ENCODE measurements around the gene CYP39A1.

The CYP39A1 gene

DNA sequence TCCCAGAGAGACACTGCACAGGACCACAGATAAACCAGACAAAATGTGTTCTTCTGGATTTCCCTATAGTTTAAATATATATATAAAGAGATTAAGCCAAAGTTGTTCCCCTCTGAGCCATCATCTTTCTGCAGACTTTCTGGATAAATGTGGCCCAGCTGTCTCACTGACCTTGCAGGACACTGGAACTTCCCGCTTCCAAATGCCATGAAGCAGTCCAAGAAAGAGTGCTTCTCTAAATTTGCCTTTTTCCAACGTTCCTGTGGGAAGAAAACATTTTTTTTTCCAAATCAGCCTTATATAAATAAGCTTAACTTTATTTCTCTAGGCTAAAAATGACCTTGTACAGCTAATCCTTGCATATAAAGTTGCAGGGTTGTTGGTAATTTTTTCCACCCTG, 65.7 kb downstream of the CYP39A1 start:
- Histone ChIP-seq H3K4me1 (ENCODE audit: control insufficient read depth, insufficient read depth, low read length) (no peaks in the 10 kb centered on the region), H3K4me3 (ENCODE audit: low read depth, low read length) (no peak overlapping the region), H3K9ac (ENCODE audit: low read length) (no peak overlapping the region), H3K27ac (ENCODE audit: low read depth, low read length) (no peak overlapping the region), H3K36me3 (ENCODE audit: control insufficient read depth, insufficient read depth, low read length) (no peaks in the 10 kb centered on the region), H3K9me3 (ENCODE audit: control insufficient read depth, insufficient read depth, low read depth, low read length) (no peaks in the 10 kb centered on the region), H3K27me3 (ENCODE audit: control insufficient read depth, insufficient read depth, low read length) (no peaks in the 10 kb centered on the region)

DNA sequence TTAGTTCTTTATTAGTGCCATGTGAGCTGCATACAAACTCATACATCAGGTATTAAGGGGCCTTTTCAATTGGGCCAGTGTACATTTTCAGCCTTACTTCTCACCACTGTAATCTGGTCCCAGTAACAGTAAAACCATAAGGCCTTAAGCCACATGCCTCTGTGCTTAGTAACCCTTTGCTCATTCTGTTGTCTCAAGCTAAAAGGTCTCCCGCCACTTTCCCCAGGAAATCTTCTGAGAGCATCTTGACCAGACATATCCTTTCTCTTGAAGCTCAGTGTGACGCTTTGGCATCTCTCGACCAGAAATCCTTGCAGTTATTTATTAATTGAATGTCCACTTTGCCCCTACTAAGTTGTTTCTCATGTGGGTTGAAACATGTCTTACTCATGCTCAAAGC, 68.0 kb downstream of the CYP39A1 start:
- H3K36me3 ChIP-seq (ENCODE audit: control insufficient read depth, insufficient read depth, low read length), result no peaks in the 10 kb centered on the region
- no peaks in the 10 kb centered on the region for H3K9me3 ChIP-seq (ENCODE audit: control insufficient read depth, insufficient read depth, low read depth, low read length)
- no peak overlapping the region for H3K9ac ChIP-seq (ENCODE audit: low read length)
- no peaks in the 10 kb centered on the region for H3K4me1 ChIP-seq (ENCODE audit: control insufficient read depth, insufficient read depth, low read length)
- no peaks in the 10 kb centered on the region for H3K27me3 ChIP-seq (ENCODE audit: control insufficient read depth, insufficient read depth, low read length)
- H3K4me3 ChIP-seq (ENCODE audit: low read depth, low read length), result no peak overlapping the region
- no peak overlapping the region for H3K27ac ChIP-seq (ENCODE audit: low read depth, low read length)

DNA sequence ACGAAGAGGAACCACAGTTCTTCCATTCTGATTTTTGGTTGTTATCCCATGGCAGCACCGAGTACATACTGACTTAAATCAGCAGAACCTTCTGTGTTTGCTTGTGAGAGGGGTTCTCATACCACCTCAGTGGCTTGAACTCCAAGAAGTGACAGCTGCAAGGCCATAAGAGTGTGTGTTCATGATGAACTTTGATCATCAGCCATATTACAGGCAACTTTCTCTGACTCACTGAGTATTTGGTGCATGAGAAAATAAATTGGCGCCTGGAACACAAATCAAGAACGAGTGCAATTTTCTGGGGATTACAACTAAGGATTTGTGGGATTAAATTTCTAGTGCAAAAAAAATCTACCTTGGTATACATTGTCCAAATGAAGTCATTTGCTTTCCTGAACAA, 68.9 kb downstream of the CYP39A1 start:
- Histone ChIP-seq H3K9ac (ENCODE audit: low read length) (no peak overlapping the region), H3K4me1 (ENCODE audit: control insufficient read depth, insufficient read depth, low read length) (no peaks in the 10 kb centered on the region), H3K27ac (ENCODE audit: low read depth, low read length) (no peak overlapping the region), H3K27me3 (ENCODE audit: control insufficient read depth, insufficient read depth, low read length) (no peaks in the 10 kb centered on the region), H3K9me3 (ENCODE audit: control insufficient read depth, insufficient read depth, low read depth, low read length) (no peaks in the 10 kb centered on the region), H3K36me3 (ENCODE audit: control insufficient read depth, insufficient read depth, low read length) (no peaks in the 10 kb centered on the region), H3K4me3 (ENCODE audit: low read depth, low read length) (no peak overlapping the region)

DNA sequence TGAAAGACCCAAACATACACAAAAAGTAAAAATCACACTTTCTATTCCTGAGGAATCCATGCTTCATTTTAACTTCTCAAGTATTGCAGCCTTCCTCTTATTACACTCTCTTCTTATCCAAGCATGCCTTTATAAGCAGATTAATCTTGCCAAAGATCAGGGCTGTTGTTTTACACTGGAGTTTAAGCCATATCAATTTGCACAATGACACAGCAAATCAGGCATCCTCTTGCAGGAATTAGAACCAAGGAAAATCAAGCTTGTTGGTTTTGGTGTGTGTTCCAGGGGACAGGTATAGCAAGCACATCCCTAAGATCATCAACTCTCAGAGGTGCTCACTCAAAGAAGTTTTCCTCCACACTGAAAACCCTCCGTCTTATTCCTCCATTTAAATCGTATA, 69.5 kb downstream of the CYP39A1 start:
- no peaks in the 10 kb centered on the region for H3K27me3 ChIP-seq (ENCODE audit: control insufficient read depth, insufficient read depth, low read length)
- H3K9ac ChIP-seq (ENCODE audit: low read length), result no peak overlapping the region
- H3K9me3 ChIP-seq (ENCODE audit: control insufficient read depth, insufficient read depth, low read depth, low read length), result no peaks in the 10 kb centered on the region
- no peaks in the 10 kb centered on the region for H3K36me3 ChIP-seq (ENCODE audit: control insufficient read depth, insufficient read depth, low read length)
- H3K4me1 ChIP-seq (ENCODE audit: control insufficient read depth, insufficient read depth, low read length), result no peaks in the 10 kb centered on the region
- no peak overlapping the region for H3K27ac ChIP-seq (ENCODE audit: low read depth, low read length)
- no peak overlapping the region for H3K4me3 ChIP-seq (ENCODE audit: low read depth, low read length)

DNA sequence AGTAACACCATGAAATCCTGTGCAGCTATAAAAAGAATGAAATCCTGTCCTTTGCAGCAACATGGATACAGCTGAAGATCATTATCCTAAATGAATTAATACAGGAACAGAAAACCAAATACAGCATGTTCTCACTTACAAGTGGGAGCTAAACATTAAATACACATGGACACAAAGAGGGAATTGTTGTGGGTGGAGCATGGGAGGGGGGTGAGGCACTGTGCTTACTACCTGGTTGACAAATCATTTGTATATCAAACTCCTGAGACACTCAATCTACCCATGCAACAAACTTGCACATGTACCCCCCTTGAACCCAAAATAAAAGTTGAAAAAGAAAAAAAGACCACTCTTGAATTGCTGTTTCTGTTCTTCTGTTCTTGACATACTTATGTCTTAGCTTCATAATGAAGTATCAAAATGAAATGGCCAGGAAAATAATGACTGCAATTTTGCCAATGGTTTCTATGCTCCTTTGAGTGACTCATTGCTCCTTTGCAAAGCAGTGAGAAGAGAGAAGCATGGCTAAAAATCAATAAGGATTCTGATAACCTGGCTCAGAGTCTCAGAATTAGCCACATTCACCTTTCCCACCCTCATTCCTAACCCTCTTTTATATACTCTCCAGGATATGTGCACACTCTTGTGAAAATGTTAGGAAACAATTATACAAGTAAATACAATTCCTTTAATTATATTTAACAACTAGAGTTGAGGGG, 71.0 kb downstream of the CYP39A1 start:
- H3K36me3 ChIP-seq (ENCODE audit: control insufficient read depth, insufficient read depth, low read length), result no peaks in the 10 kb centered on the region
- H3K9me3 ChIP-seq (ENCODE audit: control insufficient read depth, insufficient read depth, low read depth, low read length), result no peaks in the 10 kb centered on the region
- H3K27me3 ChIP-seq (ENCODE audit: control insufficient read depth, insufficient read depth, low read length), result no peaks in the 10 kb centered on the region
- no peak overlapping the region for H3K27ac ChIP-seq (ENCODE audit: low read depth, low read length)
- no peak overlapping the region for H3K9ac ChIP-seq (ENCODE audit: low read length)
- no peaks in the 10 kb centered on the region for H3K4me1 ChIP-seq (ENCODE audit: control insufficient read depth, insufficient read depth, low read length)
- no peak overlapping the region for H3K4me3 ChIP-seq (ENCODE audit: low read depth, low read length)

DNA sequence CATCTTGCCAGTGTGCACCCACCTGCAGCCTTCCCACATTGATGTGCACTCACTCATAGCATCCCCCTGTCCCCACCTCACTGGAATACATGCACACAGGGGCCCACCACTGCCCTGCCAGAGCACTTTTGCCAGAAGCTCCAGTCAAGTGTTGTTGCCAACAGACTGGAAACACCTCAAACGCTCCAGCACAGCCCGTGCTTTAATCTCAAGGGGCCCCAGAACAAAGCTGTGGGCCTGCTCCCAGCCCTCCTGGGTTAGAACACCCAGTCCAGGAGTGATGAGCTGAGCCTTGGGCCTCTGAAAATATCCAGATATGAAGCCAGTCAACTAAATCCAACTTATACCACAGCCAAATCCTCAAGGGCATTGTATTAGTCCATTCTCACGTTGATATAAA, 77.1 kb downstream of the CYP39A1 start:
- no peak overlapping the region for H3K9ac ChIP-seq (ENCODE audit: low read length)
- no peak overlapping the region for H3K27ac ChIP-seq (ENCODE audit: low read depth, low read length)
- no peaks in the 10 kb centered on the region for H3K9me3 ChIP-seq (ENCODE audit: control insufficient read depth, insufficient read depth, low read depth, low read length)
- H3K27me3 ChIP-seq (ENCODE audit: control insufficient read depth, insufficient read depth, low read length), result no peaks in the 10 kb centered on the region
- H3K4me3 ChIP-seq (ENCODE audit: low read depth, low read length), result no peak overlapping the region
- no peaks in the 10 kb centered on the region for H3K36me3 ChIP-seq (ENCODE audit: control insufficient read depth, insufficient read depth, low read length)
- no peaks in the 10 kb centered on the region for H3K4me1 ChIP-seq (ENCODE audit: control insufficient read depth, insufficient read depth, low read length)

DNA sequence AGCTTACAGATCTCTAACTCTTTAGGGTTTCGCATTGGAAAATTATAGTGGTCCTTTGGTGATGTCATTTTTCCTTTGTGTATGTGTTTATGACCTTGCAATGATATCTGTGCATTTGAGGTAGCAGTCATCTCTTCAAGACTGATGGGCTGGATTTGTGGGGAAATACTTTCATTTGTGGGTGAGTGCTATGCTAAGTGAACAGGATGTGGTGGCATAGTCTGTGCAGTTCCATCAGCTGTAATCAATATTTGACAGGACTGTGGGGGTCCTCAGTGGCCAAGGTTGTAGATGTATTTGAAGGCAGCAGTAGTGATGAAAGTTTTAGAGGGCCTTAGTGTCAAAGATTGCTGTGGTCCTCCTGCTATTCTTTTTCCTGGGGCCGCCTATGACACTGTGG, 79.5 kb downstream of the CYP39A1 start:
- no peaks in the 10 kb centered on the region for H3K4me1 ChIP-seq (ENCODE audit: control insufficient read depth, insufficient read depth, low read length)
- H3K9ac ChIP-seq (ENCODE audit: low read length), result no peak overlapping the region
- no peak overlapping the region for H3K27ac ChIP-seq (ENCODE audit: low read depth, low read length)
- H3K36me3 ChIP-seq (ENCODE audit: control insufficient read depth, insufficient read depth, low read length), result no peaks in the 10 kb centered on the region
- H3K9me3 ChIP-seq (ENCODE audit: control insufficient read depth, insufficient read depth, low read depth, low read length), result no peaks in the 10 kb centered on the region
- H3K4me3 ChIP-seq (ENCODE audit: low read depth, low read length), result no peak overlapping the region
- no peaks in the 10 kb centered on the region for H3K27me3 ChIP-seq (ENCODE audit: control insufficient read depth, insufficient read depth, low read length)

DNA sequence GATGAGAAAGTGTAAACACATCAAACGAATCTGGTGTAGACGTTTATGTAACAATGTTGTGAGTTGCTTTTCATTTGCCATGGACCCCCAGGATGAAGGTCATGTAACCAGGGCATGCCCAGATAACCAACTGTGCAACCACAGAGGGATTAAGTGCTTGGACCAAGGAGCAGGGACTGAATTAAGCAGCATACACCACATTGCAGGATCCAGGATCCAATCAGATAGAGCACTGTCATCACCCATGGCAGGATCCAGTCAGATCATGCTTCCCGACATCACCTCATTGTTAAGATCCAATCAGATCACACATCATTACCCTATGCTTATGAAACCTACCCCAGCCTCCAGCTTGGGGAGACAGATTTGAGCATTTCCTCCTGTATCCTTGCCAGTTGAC, 87.1 kb downstream of the CYP39A1 start:
- H3K27ac ChIP-seq (ENCODE audit: low read depth, low read length), result no peak overlapping the region
- no peaks in the 10 kb centered on the region for H3K9me3 ChIP-seq (ENCODE audit: control insufficient read depth, insufficient read depth, low read depth, low read length)
- no peak overlapping the region for H3K9ac ChIP-seq (ENCODE audit: low read length)
- no peaks in the 10 kb centered on the region for H3K4me1 ChIP-seq (ENCODE audit: control insufficient read depth, insufficient read depth, low read length)
- H3K36me3 ChIP-seq (ENCODE audit: control insufficient read depth, insufficient read depth, low read length), result no peaks in the 10 kb centered on the region
- no peaks in the 10 kb centered on the region for H3K27me3 ChIP-seq (ENCODE audit: control insufficient read depth, insufficient read depth, low read length)
- no peak overlapping the region for H3K4me3 ChIP-seq (ENCODE audit: low read depth, low read length)

DNA sequence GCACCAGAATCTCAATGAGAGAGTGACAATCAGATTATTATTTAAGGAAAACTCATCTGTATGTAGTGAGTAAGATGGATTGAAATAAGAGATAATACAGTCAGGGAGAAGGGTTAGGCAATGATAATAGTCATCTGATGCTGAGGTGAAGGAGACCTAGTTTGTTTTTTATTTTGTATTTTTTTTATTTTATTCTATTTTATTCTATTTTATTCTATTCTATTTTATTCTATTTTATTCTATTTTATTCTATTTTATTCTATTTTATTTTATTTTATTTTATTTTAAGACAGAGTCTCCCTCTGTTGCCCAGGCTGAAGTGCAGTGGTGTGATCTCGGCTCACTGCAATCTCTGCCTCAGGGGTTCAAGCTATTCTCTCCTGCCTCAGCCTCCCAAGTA, 88.7 kb downstream of the CYP39A1 start:
- no peak overlapping the region for H3K27ac ChIP-seq (ENCODE audit: low read depth, low read length)
- no peaks in the 10 kb centered on the region for H3K4me1 ChIP-seq (ENCODE audit: control insufficient read depth, insufficient read depth, low read length)
- H3K36me3 ChIP-seq (ENCODE audit: control insufficient read depth, insufficient read depth, low read length), result no peaks in the 10 kb centered on the region
- no peak overlapping the region for H3K9ac ChIP-seq (ENCODE audit: low read length)
- H3K4me3 ChIP-seq (ENCODE audit: low read depth, low read length), result no peak overlapping the region
- H3K9me3 ChIP-seq (ENCODE audit: control insufficient read depth, insufficient read depth, low read depth, low read length), result no peaks in the 10 kb centered on the region
- H3K27me3 ChIP-seq (ENCODE audit: control insufficient read depth, insufficient read depth, low read length), result no peaks in the 10 kb centered on the region

DNA sequence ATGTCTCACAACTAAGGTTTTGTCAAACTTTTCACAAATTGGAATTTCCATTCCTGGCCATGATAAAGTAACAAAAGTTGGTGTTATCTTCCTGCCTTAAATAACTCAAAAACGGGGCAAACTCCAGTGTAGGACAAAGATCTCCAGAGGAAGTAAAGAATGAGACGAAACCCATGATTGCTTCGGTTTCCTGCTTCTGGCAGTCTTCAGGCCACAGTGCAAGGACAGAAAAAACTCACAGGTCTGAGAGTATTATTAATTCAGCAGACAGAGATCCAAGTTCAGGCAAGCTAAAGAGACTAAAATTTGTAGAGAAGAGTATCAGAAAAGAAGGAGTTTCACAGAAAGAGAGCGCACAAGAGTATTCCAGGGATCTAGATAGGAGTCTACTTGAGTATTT, 96.6 kb downstream of the CYP39A1 start:
- no peaks in the 10 kb centered on the region for H3K9me3 ChIP-seq (ENCODE audit: control insufficient read depth, insufficient read depth, low read depth, low read length)
- H3K9ac ChIP-seq (ENCODE audit: low read length), result no peak overlapping the region
- H3K4me1 ChIP-seq (ENCODE audit: control insufficient read depth, insufficient read depth, low read length), result no peaks in the 10 kb centered on the region
- H3K27me3 ChIP-seq (ENCODE audit: control insufficient read depth, insufficient read depth, low read length), result no peaks in the 10 kb centered on the region
- no peak overlapping the region for H3K27ac ChIP-seq (ENCODE audit: low read depth, low read length)
- no peaks in the 10 kb centered on the region for H3K36me3 ChIP-seq (ENCODE audit: control insufficient read depth, insufficient read depth, low read length)
- no peak overlapping the region for H3K4me3 ChIP-seq (ENCODE audit: low read depth, low read length)

DNA sequence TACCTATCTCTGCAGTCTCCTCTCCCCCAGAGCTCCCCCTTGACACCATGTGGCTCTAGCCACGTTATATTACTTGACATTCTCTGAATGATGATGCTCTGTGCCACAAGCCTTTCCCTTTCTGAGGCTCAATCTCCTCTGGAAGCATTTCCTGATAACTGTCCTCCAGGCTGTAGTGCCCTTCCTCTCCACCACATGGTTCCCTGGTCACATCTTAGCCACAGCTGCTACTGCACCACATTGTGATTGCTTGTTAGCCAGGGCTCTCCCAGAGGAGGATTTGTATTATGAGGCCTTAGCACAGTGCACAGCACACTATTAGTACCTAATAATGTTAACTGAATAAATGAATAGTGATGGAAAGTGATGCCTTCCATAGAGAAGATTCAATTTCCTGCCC, 97.5 kb downstream of the CYP39A1 start:
- Histone ChIP-seq H3K27ac (ENCODE audit: low read depth, low read length) (no peak overlapping the region), H3K9me3 (ENCODE audit: control insufficient read depth, insufficient read depth, low read depth, low read length) (no peaks in the 10 kb centered on the region), H3K4me3 (ENCODE audit: low read depth, low read length) (no peak overlapping the region), H3K4me1 (ENCODE audit: control insufficient read depth, insufficient read depth, low read length) (no peaks in the 10 kb centered on the region), H3K27me3 (ENCODE audit: control insufficient read depth, insufficient read depth, low read length) (no peaks in the 10 kb centered on the region), H3K9ac (ENCODE audit: low read length) (no peak overlapping the region), H3K36me3 (ENCODE audit: control insufficient read depth, insufficient read depth, low read length) (no peaks in the 10 kb centered on the region)

DNA sequence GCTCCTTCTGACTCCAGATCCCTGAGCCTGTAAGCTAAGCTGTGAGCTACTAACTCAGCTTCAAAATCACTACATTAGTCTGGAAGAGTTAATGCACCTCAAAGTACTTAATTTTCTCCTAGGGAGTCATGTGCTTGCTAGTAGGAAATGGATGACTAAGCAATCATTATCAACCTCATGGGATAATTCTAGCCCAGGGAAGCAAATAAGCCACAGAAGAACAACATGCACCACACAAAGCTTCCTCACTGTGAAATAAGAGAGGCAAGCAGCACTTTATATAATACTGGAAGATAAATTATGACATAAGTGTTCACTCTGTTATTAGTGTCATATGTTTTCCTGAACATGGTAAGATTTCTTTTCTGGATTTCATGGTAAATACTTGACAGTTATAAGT, 103.5 kb downstream of the CYP39A1 start:
- Histone ChIP-seq H3K36me3 (ENCODE audit: control insufficient read depth, insufficient read depth, low read length) (no peaks in the 10 kb centered on the region), H3K27me3 (ENCODE audit: control insufficient read depth, insufficient read depth, low read length) (no peaks in the 10 kb centered on the region), H3K4me3 (ENCODE audit: low read depth, low read length) (no peak overlapping the region), H3K27ac (ENCODE audit: low read depth, low read length) (no peak overlapping the region), H3K9ac (ENCODE audit: low read length) (no peak overlapping the region), H3K4me1 (ENCODE audit: control insufficient read depth, insufficient read depth, low read length) (no peaks in the 10 kb centered on the region), H3K9me3 (ENCODE audit: control insufficient read depth, insufficient read depth, low read depth, low read length) (no peaks in the 10 kb centered on the region)

Measured in HUES6 (cell line).